ENCODE data around the gene C1orf232.

C1orf232 gene

GRCh38 chr1:26124418-26125331 is 44.1 kb downstream of the C1orf232 start:
- no peak for DNase-seq (ENCODE audit: low spot score)

DNA sequence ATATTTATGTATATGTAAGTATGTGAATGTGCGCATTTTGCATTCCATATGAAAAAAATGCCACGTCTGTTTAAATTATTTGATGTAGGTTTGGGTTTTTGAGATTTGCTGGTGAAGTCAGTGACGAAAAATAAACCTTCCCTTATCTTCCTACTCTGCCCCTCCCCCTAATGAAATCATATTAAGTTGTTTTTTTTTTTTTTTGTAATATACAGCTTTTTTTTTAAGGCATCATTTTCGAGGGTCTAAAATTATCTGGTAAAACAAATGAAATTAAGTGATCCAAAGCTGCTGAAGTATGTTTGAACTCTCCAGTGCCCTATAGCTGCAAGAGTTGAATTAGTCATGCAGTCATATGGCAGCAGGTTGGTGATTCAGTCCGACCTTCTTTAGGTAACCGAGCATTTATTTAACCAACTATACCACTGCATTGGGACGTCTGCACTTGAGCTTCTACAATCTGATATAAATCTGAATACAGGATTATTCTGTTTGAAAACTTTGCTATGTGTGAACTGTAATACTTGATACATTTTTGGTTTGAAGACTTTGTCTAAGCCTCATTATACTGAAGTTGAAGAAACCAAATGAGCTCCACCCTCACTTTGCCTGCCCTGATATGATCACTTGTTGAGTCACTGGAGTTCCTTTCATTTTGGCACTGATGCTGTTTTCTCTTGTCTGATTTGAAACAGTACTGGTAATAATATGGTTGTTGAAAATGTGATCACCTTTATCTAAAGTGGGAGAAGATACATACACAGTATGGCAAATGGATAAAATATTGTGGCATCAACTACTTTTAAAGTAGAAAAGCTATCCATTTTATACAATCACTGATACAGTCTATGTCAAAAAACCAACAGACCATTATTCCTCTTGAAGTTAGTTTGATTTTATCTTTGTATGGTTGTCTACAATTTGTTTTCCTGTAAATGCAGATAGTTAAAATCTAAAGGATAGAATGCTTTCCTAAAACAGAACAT is 45.5 kb downstream of the C1orf232 start:
- peak; percentile 56 for DNase-seq (ENCODE audit: low spot score)

DNA sequence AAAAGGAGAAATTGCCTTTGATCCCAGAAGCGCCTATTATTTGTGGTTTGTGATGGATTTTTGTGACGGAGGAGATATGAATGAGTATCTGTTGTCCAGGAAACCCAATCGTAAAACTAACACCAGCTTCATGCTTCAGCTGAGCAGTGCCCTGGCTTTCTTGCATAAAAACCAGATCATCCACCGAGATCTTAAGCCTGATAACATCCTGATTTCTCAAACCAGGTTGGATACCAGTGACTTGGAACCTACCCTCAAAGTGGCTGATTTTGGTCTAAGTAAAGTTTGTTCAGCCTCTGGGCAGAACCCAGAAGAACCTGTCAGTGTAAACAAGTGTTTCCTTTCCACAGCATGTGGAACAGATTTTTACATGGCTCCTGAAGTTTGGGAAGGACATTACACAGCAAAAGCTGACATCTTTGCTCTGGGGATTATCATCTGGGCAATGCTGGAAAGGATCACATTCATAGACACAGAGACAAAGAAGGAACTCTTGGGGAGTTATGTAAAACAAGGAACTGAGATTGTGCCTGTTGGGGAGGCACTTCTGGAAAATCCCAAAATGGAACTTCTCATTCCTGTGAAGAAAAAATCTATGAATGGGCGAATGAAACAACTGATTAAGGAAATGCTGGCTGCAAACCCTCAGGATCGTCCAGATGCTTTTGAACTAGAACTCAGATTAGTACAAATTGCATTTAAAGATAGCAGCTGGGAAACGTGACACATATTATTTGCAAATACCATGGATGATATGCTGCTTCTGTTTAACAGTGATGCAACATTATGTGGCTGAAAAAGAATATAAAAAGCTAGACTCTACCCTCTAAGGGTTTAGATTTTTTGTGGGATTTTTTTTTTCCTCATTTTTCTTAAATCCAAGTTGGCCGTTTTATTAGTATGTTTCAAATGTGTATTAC is 46.6 kb downstream of the C1orf232 start:
- no peak for DNase-seq (ENCODE audit: low spot score)

- no peak for DNase-seq (ENCODE audit: low spot score)
Measured at GRCh38 chr1:26119892-26120608, 48.7 kb downstream of the C1orf232 start.

GRCh38 chr1:26114165-26114927 is 54.4 kb downstream of the C1orf232 start:
- no peak for DNase-seq (ENCODE audit: low spot score)
